NCI-H1694 treated with DMSO at 0.1 percent for 48 hours (cell line): ENCODE results near the gene TBC1D5.

ENCODE experiments used
- DNase-seq: peaks from one replicate; lab custom pipeline; 2025; lab: John Stamatoyannopoulos, UW

Gene TBC1D5

DNA sequence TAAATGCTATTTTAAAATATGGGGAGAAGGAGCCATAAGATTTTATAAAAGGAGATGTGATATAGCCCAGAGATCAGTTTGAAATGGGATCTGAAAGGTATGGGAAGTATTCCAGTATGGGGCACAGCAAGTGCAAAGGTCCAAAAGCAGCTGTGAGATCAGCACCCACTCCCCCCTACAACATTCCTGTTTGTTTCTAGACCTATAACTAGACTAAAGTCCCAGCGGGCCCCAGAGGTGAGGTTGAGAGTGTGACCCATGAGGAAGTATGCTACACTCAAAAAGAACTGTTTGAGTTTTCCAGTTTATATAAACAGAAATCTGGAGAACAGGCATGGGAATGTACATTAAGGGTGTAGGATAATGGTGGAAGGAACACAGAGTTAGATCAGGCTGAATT, 152.5 kb downstream of the TBC1D5 start:
- DNase-seq: no peak

DNA sequence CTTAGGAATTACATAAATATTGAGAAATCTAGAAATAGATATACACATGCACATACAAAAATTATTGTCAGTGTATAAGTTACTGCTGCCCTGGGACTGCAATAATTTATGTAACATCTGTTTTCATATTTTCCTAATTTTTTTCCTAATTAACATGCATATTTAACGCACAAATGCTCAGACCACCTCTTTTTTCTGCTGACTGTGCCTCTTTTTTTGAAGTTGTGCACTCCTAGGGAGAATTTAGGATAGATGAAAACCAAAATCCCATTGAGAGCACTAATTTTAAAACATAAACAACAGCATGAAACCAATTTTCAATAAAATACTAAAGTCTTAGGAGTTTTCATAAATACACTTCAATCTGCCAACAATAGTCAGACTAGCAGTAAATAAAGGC, 154.0 kb downstream of the TBC1D5 start:
- no peak for DNase-seq

DNA sequence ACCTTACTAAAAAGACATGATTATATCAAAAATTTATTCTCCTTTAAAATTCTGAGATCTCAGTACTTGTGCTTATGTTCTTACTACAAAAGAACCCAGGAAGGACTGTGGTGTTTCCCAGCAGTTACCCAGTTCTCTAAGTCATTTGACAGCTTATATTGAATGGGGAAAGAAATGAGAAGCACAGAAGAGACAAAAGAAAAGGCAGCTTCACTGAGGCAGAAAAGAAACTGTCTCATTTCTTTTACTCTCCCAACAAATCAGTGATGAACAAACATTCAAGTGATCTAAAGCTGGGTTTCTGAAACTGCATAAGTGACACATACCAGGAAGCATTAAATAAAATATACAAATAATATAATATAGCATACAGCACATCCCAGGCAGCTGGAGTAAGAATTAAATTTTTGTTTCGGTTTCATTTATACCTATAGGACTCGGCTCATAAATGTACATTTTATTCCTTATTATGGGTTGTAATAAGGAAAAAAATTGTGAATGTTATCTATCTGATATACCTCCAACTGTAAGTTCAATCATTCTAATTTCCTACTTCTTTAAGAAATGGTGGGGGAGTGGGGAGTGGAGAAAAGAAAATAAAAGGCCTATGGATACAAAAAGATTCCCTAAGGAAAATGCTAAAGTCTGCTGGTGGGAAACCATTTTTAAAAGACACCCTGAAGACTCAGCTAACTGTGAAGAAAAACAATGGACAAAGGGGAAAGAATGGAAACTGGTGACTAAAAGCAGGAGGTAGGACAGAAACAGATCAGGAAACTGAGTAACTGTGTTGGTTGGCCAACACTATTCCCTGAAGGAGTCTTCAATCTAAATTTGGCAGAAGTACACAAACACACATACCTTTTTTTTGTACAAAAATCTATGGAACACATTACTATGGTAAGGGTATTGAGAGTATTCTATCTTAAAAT, 156.8 kb downstream of the TBC1D5 start:
- no peak for DNase-seq

DNA sequence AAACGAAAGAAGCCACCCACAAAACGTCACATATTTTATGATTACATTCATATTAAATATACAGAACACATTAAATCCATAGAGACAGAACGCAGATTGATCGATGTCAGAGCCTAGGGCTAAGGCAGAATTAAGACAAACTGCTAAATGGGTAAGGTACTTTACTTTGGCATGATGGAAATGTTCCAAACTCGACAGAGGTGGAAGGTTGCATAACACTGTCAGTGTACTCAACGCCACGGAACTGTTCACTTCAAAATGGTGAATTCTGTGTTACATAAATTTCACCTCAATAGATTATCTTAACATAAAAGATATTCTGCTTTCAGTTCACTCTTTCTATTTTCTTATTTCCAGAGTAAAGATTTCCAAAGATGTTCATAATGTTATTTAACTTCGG, 158.4 kb downstream of the TBC1D5 start:
- DNase-seq: no peak

DNA sequence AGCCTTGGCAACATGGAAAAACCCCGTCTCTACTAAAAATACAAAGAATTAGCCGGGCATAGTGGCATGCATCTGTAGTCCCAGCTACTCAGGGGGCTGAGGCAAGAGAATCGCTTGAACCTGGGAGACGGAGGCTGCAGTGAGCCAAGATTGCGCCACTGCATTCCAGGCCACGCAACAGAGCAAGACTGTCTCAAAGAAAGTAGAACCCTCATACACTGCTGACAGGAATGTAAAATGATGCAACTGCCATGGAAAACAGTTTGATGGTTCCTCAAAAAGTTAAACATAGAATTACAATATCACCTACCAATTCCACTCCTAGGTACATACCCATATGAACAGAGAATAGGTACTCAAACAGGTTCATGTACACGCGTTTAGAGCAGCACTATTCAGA, 158.9 kb downstream of the TBC1D5 start:
- DNase-seq: no peak

DNA sequence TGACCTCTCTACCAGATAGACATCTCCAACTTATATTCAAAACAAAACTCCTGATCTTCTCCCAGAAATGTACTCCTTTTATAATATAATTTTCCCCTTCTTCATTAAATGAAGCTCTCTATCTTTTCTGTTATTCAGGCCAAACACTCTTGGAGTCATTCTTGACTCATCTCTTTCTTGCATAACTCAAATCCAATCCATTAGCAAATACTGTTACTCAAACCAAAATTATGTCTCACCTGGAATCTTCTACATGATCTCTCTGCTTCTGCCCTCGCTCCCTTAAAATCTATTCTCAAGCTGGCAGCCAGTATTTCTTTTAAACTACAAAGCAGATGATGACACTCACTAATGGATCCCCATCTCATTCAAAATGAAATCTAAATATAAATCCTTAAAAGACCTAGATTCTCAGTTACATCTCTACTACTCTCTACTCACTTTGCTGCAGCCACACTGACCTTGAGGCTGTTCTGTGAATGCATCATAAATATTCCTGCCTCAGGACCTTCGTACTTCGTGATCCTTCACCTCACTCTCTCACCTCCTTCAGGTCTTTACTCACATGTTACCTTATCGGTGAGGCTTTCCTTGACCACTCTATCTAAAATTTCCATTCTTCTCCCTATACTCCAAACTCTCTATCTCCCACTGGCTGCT, 160.9 kb downstream of the TBC1D5 start:
- DNase-seq: no peak

DNA sequence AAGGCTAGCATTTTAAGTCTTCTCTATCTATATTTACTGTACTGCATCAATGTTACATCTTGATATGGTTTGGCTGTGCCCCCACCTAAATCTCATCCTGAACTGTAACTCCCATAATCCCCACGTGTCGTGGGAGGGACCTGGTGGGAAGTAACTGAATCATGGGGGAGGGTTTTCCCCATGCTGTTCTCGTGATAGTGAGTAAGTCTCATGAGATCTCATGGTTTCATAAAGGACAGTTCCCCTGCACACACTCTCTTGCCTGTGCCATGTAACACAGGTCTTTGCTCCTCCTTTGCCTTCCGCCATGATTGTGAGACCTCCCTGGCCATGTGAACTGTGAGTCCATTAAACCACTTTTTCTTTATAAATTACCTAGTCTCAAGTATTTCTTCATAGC, 161.5 kb downstream of the TBC1D5 start:
- DNase-seq: no peak

DNA sequence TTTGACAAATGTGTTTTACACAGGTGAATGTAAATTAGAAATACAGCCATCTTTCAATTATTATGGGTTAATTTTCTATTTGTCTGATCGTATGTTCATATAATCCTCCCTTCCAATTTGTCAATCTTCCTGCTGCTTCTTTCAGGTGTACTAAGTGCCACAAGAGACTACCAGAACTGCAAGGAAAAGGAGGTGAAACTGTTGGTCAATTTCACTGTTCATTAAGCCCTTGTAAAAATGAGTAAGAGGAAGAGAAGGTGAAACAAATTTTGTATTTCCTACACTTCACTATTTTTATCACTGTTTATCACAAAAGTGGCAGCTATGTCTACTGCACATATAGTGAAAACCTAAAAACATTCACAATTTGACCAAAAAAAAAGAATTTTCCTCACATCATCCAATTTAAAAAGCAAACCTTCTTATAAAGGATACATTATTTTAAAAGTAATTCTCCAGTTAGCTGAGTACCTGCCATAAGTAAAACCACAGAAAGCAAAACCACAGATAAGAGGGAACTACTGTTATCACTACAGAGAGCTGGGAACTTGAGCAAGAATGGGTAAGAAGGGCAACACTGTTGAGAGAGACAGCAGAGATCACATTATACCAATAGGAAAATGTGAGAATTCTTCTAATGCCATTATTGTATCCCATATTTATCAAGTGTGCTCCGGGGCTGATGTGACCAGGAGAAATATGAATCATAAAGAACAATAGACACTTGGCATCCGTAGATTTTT, 163.0 kb downstream of the TBC1D5 start:
- DNase-seq: no peak

DNA sequence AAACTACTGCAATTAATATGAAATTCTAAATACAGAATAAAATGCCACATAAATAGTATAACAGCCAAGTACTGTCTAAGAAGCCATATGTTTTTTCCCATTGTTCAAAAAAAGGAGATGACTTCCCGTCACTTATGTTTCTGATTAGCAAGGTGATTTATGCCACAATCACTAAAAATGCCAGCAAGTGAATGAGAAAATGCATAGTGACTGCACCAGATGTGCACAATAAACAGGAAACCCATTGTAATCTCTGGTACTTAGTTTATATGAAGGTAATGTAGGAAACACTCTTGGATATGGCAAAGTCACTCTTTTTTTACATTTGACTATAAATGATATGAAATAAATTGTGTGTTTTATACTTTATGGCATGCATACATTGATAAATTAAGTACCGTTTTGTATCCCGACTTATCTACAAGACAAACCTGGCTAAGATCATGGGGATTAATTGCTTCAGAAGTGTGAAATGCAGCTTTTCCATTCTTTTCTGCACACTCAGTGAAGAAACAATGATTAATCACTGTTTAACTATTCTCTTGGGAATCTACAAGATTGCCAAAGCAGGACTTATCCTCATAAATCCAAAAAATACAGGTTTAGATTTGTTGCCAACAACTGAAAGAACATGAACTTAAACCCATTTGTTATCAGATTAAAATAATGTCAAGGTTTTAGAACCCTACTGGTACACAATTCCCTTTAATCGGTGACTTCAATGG, 164.5 kb downstream of the TBC1D5 start:
- no peak for DNase-seq

DNA sequence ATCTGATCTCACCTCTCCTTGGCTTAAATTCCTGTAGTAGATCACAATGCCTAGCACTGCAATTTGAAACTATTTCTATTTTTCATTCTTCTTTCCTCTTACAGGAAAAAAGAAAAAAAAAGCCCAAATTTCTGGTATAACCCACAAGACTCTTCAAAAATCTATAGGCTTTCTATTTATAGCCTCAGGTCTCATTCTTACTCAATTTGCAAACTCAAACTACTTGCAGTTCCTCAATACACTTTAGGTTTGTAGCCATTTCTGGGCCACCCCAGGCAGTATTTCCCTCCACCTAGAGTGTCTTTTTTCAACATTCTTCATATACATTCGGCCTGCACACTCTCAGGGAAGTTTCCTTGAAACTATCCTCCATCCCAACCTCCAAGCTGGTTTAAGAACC, 169.0 kb downstream of the TBC1D5 start:
- DNase-seq: no peak

DNA sequence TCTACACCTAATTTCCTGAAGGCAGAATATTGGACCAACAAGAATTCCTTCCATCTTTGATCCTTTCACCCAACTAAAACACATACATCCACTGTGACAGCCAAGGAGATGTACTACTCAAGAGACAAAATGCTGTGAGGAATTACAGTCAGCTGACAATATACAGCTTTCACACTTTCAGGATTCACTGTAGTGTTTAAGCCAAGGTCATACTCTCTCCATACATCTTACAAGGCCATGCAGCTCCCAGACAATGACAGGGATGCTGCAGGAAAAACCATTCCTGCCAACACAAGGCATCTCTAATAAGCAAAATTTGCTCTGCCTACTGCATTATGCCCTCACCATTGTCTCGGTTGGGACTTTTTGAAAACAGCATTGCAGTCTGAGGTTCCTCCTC, 170.7 kb downstream of the TBC1D5 start:
- DNase-seq: no peak

DNA sequence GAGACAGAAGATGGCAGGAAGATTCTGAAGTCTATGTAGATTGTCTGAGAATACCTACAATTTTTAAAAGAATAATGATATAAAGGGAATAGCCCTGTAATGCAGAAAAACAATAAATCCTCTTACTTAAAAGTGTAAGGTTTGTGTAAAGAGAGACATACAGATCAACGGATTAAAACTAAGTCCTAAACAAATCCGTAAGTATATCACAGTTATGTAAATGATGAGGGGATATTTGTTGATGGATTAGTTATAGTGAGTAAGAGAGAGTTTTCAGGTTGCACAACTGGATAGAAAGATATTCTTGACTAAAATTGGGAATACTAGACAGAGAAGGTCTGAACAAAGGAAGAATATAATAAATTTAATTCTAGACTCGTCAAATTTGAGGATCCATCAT, 179.6 kb downstream of the TBC1D5 start:
- no peak for DNase-seq

DNA sequence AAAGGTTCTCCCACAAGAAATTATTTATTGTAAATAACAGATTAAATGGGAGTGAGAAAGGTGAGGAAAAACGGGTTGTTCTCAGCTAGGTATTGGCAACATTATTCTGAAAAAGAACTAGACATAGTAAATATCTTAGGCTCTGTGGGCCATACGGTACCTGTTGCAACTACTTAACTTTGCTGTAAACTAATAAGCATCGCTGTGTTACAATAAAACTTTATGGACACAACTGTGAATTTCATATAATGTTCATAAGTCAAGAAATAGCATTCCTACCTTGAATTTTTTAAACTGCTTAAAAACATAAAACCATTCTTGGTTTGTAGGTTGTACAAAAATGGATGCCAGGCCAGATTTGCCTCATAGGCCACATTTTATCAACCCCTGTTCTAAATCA, 183.9 kb downstream of the TBC1D5 start:
- DNase-seq: no peak

DNA sequence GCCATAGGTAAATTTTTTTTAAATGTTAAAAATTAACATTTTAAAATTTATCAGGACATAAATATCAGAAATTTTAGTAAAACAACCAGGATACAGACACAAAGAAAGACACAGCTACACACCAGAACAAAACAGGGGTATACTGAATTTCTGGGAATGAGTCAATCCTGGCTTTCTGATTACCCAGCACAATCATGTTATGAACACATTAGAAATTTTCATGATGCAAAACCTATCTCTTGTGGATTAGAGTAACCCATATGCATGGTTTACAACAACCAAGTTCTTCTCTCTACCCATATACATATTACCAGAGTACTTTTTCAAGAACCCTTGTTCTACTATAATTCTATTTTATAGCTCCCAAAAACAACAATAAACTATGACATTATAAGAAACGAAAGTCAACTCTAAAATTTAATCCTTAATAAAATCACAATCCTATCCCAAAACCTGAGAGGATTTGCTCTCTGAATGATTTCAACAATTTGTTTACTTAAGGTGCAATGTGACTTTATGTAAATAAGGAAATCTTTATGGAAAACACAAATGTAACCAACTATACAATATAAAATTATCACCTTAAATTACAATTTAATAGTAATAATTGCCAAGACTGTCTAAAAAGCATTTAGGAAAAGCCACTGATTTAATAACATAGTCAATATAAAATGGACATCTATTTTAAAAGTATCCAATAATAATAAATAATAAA, 184.5 kb downstream of the TBC1D5 start:
- no peak for DNase-seq

DNA sequence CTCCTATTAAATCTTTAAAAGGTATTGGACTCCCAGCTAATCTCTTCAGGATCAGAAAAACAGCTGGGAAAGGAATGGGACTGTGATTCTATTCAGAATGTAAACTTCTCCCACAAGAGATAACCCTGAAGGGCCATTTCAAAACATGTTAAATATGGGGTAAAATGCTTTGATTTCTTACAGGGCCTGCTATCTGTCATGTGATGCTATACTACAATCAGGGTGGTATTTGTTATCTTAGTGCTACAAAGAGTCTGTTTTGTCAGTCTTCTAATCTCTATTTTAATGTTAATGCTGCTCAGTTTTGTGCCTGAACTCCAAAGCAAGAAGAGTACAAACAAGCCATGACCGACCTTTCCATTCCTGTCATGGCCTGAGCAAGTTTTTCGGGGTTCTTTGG, 186.9 kb downstream of the TBC1D5 start:
- DNase-seq: no peak

DNA sequence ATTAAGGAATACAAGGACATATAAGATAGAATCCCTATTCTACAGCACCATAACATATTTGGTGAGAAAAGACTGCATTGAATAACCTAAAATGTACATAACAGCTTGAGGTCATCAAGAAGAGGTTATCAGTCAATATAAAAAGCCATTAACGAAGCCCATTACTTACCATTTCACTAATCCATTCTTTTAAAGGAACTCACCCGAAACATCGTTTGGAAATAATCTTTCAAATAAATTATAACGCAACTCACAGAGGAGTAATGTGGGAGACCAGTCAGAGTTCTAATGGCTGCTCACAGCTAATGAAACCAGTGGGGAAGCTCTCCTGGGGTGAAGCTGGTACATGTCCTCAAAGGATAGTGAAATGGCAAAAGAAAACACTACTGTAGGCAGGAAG, 188.4 kb downstream of the TBC1D5 start:
- DNase-seq: no peak

DNA sequence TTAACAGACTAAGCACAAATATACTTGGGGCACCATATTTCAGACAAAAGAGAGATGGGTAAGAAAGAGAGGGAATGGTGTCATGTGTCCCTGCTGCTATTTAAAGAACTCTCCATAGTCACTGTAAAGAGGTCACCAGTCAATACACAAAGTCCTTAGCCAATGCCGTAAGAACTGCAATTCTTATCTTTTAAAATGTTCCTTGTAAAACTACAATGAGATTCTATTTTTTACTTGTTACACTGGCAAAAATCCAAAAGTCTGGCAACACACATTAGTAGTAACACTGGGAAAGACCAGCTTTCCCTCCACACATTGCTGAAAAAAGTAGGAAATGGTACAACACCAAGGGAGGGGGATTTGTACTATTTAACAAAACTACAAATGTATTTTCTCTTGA, 189.4 kb downstream of the TBC1D5 start:
- DNase-seq: no peak

DNA sequence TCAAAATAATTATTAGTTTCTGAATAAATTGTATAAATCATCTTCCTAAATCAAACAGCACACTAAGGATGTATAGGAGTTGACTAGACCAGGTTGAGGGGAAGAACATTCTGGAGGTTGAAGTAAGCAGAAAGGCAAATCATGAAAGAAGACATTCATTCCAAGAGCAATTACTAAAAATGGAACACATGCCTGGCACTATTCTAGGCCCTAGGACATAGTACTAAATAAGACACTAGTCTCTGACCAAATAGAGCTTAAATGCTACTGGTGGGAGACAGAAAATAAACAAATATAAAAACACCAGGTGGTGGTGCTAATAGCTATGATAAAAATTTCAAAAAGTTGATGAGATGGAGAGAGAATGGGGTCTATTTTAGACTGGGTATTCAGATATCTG, 190.1 kb downstream of the TBC1D5 start:
- no peak for DNase-seq

DNA sequence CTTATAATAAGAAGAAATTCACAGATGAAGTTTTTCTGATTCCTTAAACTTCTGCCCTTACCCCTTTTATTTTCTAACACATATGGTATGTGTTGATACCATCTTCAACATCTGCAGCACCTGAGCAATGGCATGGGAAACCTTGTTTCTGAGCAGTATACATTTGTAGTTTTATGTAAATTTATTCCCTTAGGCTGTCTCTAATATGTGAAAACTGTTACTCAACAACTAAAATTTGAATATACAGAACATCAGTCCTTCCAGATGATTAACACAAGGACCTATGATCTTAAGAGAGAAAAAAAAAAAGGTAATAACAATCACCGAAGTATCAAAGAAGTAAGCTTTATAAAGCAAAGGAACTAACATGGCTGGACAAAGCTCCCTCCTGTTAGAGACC, 190.5 kb downstream of the TBC1D5 start:
- no peak for DNase-seq

DNA sequence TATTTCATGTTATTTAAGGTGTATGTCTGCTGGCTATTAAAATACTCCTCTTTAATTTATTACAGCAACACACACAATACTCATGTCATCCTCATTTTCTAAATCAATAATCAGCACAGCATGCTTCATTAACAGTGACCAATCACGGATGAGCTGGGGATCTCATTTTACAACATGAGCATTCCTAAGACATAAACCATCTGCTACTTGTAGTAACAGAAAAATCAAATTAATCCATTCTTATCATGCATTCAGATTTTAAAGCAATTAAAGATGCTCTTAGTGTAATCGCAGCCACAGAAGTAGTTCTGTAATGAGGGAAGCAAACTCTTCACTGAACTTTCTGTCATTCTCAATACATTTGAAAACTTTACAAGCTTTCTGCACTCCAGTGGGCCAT, 191.1 kb downstream of the TBC1D5 start:
- no peak for DNase-seq

DNA sequence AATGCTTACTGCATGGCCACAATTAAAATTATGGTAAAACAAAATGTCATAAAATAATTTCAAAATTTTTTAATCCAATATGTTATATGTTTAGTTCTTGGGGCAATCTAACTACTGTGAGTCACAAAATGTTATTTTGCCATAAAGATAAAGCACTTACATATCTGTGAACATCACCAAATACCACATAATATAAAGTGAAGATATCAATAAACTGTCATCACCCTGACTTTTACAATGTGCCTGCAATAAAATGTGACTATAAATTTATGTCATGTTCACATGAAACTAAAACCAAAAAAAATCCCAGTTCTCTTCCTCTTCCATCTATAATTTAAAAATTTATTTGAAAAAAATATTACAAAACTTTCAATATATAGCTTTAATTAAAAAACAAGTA, 191.8 kb downstream of the TBC1D5 start:
- no peak for DNase-seq
